ENCODE data around the gene IMMP2L. TPM values are rescaled to one million over a fixed set of nuclear protein-coding genes. Genes with fewer than 3 reads are reported as not detected.
"Not testable (repeated sequence)": the region's sequence is repeated elsewhere in the genome, so short reads cannot be mapped to it uniquely, and the experiment has no call there.

Gene IMMP2L
- total and polyA plus RNA-seq, 2 donors (not counting 3 experiments of a cell fraction or from before 2014, with no cell fraction given), result 9.9 to 11.8 TPM

DNA sequence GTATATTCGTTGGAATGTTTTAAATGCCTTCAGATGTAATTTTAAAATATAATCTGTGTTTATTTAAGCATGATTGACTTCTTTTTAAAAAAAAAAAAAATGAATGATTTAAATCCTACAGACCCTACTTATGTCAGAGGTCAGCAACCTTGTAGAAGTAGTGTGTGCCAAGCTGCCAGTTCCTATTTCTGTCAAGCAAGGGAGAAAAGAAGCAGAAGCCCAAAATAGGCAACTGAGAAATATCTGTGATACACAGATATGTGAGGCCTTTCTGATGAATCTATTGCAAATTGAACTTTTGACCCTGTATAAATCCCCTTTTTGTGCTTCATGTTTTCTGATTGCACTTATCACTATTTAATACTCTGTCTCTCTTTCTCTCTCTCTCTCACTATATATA, 271.9 kb downstream of the IMMP2L start:
- H2AFZ ChIP-seq (ENCODE audit: low read depth, low read length), result no peak overlapping the region
- intact Hi-C loops (cut with micrococcal nuclease) (loop anchor here (5.0 kb wide), 1 partner anchor 47 kb away; no protein-coding TSS in a partner anchor), dilution Hi-C loops (cut with MboI; ENCODE audit: extremely low pct_ligation_motif_present, low sequenced_read_pairs) (no loop called here)
- ChIA-PET POLR2A (no interaction called here), CTCF (no interaction called here)
- no peaks in the 10 kb centered on the region for H3K4me1 ChIP-seq (ENCODE audit: control insufficient read depth, extremely low read depth, insufficient read depth, low read length)
- no peaks in the 10 kb centered on the region for H3K9me3 ChIP-seq (replicated peaks; ENCODE audit: control insufficient read depth, insufficient read depth, low read length)
- no peak overlapping the region for H3K4me3 ChIP-seq (replicated peaks in 1 of 3; ENCODE audit: insufficient read depth in 1 of 3, low read depth in 1 of 3, low read length in 3 of 3)
- no peaks in the 10 kb centered on the region for H3K9me1 ChIP-seq (replicated peaks; ENCODE audit: control insufficient read depth, extremely low read depth, insufficient read depth, low read length)
- BruUV-seq (replicated peaks), result no TSS peak
- TF ChIP-seq, protein P1, sequence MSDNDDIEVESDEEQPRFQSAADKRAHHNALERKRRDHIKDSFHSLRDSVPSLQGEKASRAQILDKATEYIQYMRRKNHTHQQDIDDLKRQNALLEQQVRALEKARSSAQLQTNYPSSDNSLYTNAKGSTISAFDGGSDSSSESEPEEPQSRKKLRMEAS (IDR thresholded peaks at IDR 0.05; ENCODE audit: insufficient read depth, insufficient read length), result no peak
- TF ChIP-seq POLR2AphosphoS5 (IDR thresholded peaks at IDR 0.05; ENCODE audit: insufficient read depth, low read depth, low read length), result no peak
- TF ChIP-seq, protein P2, sequence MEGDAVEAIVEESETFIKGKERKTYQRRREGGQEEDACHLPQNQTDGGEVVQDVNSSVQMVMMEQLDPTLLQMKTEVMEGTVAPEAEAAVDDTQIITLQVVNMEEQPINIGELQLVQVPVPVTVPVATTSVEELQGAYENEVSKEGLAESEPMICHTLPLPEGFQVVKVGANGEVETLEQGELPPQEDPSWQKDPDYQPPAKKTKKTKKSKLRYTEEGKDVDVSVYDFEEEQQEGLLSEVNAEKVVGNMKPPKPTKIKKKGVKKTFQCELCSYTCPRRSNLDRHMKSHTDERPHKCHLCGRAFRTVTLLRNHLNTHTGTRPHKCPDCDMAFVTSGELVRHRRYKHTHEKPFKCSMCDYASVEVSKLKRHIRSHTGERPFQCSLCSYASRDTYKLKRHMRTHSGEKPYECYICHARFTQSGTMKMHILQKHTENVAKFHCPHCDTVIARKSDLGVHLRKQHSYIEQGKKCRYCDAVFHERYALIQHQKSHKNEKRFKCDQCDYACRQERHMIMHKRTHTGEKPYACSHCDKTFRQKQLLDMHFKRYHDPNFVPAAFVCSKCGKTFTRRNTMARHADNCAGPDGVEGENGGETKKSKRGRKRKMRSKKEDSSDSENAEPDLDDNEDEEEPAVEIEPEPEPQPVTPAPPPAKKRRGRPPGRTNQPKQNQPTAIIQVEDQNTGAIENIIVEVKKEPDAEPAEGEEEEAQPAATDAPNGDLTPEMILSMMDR (IDR thresholded peaks at IDR 0.05; ENCODE audit: extremely low read depth in 1 of 2, insufficient read depth in 1 of 2, low read depth in 1 of 2, low read length in 2 of 2), result no peak
- TF ChIP-seq MYC (IDR thresholded peaks at IDR 0.05; ENCODE audit: low read depth, low read length), result no peak
- TF ChIP-seq JUN (IDR thresholded peaks at IDR 0.05; ENCODE audit: borderline replicate concordance, insufficient read depth, insufficient read length, low read depth), result no peak
- TF ChIP-seq EZH2 (IDR thresholded peaks at IDR 0.05; ENCODE audit: borderline replicate concordance, low read depth, low read length, severe bottlenecking), result no peak
- H3K9ac ChIP-seq (replicated peaks; ENCODE audit: extremely low read depth, insufficient read depth, low read length), result no peak overlapping the region
- no peak overlapping the region for H3K4me2 ChIP-seq (ENCODE audit: insufficient read depth, low read length)
- no peak overlapping the region for H3K27ac ChIP-seq (ENCODE audit: insufficient read depth, low read depth, low read length)
- H4K20me1 ChIP-seq (replicated peaks; ENCODE audit: control insufficient read depth, extremely low read depth, insufficient read depth, low read length), result no peaks in the 10 kb centered on the region
- no peaks in the 10 kb centered on the region for H3K36me3 ChIP-seq (ENCODE audit: control insufficient read depth in 2 of 2, extremely low read depth in 1 of 2, insufficient read depth in 2 of 2, low read length in 2 of 2)
- DNase-seq (ENCODE audit: low read depth, low spot score) (no peak), FAIRE-seq (no peak)
- no peaks in the 10 kb centered on the region for H3K79me2 ChIP-seq (ENCODE audit: control insufficient read depth, insufficient read depth, low read length)
- H3K27me3 ChIP-seq (ENCODE audit: control insufficient read depth in 2 of 2, insufficient read depth in 2 of 2, low read length in 2 of 2), result no peaks in the 10 kb centered on the region

DNA sequence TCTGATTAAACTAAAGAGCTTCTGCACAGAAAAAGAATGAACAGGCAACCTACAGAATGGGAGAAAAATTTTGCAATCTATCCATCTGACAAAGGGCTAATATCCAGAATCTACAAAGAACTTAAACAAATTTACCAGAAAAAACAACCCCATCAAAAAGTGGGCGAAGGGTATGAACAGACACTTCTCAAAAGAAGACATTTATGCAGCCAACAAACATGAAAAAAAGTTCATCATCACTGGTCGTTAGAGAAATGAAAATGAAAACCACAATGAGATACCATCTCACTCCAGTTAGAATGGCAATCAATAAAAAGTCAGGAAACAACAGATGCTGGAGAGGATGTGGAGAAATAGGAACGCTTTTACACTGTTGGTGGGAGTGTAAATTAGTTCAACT, 273.9 kb downstream of the IMMP2L start:
- intact Hi-C loops (cut with micrococcal nuclease); BruUV-seq (replicated peaks): not testable (repeated sequence)
- CTCF ChIA-PET, result interaction anchor here (1.4 kb wide), 1 partner anchor 8 kb away, joined by 3 read pairs; no protein-coding TSS in a partner anchor

More for the DNA sequence above, 273.9 kb downstream of the IMMP2L start:
- H3K4me3 ChIP-seq (replicated peaks in 1 of 3; ENCODE audit: insufficient read depth in 1 of 3, low read depth in 1 of 3, low read length in 3 of 3); FAIRE-seq; DNase-seq (ENCODE audit: low read depth, low spot score); H3K27ac ChIP-seq (ENCODE audit: insufficient read depth, low read depth, low read length); H3K9me1 ChIP-seq (replicated peaks; ENCODE audit: control insufficient read depth, extremely low read depth, insufficient read depth, low read length); H3K4me2 ChIP-seq (ENCODE audit: insufficient read depth, low read length); H3K9ac ChIP-seq (replicated peaks; ENCODE audit: extremely low read depth, insufficient read depth, low read length); H3K27me3 ChIP-seq (ENCODE audit: control insufficient read depth in 2 of 2, insufficient read depth in 2 of 2, low read length in 2 of 2); H2AFZ ChIP-seq (ENCODE audit: low read depth, low read length); H3K79me2 ChIP-seq (ENCODE audit: control insufficient read depth, insufficient read depth, low read length); POLR2A ChIA-PET; H3K36me3 ChIP-seq (ENCODE audit: control insufficient read depth in 2 of 2, extremely low read depth in 1 of 2, insufficient read depth in 2 of 2, low read length in 2 of 2); H4K20me1 ChIP-seq (replicated peaks; ENCODE audit: control insufficient read depth, extremely low read depth, insufficient read depth, low read length); dilution Hi-C loops (cut with MboI; ENCODE audit: extremely low pct_ligation_motif_present, low sequenced_read_pairs); H3K9me3 ChIP-seq (replicated peaks; ENCODE audit: control insufficient read depth, insufficient read depth, low read length); H3K4me1 ChIP-seq (ENCODE audit: control insufficient read depth, extremely low read depth, insufficient read depth, low read length): not testable (repeated sequence)
